HCT116 (cell line): ENCODE results near the gene MAML3.

Source experiments
- CTCF ChIP-seq, 3 experiments: fragments of 200-600 bp in 1 of 3; sonication (generic) in 1 of 3; IDR thresholded peaks in 2 of 3; conservative IDR thresholded peaks in 1 of 3; 2 replicates each; pipeline ENCODE4 v1.5.1; 2012 to 2017; ENCODE audit warnings: low read depth in 2 of 3, low read length in 2 of 3, antibody characterized with exemption in 1 of 3, borderline replicate concordance in 1 of 3, control low read depth in 1 of 3, mild to moderate bottlenecking in 1 of 3, mixed read lengths in 1 of 3, mixed run types in 1 of 3, moderate library complexity in 1 of 3; ENCODE audit not compliant: insufficient read depth in 1 of 3
- EZH2 ChIP-seq: fragments of 200-600 bp; sonication (generic); IDR thresholded peaks from 2 replicates; pipeline ENCODE4 v1.6.1; 2017; ENCODE audit warnings: antibody characterized with exemption, mixed run types
- POLR2A ChIP-seq: IDR thresholded peaks from 2 replicates; pipeline ENCODE4 v1.7.0; 2011; ENCODE audit warnings: borderline replicate concordance; ENCODE audit not compliant: insufficient read depth, insufficient read length; ENCODE audit errors: extremely low read depth
- SP1 ChIP-seq: IDR thresholded peaks from 2 replicates; pipeline ENCODE4 v1.6.1; 2012; ENCODE audit warnings: low read depth

GRCh38 chr4:140047786-140048185 lies 106.2 kb downstream of the MAML3 start:
- no peak for TF ChIP-seq EZH2
- TF ChIP-seq SP1, result no peak
- TF ChIP-seq CTCF (IDR thresholded peaks at IDR 0.05 in 2 of 3, conservative IDR thresholded peaks at IDR 0.05 in 1 of 3; ENCODE audit: borderline replicate concordance in 1 of 3, insufficient read depth in 1 of 3, low read depth in 2 of 3, low read length in 2 of 3), result no peak
- TF ChIP-seq POLR2A, result no peak
